CD14-positive monocyte (primary cell): Measurements from ENCODE around the gene EYA4. TPM values are rescaled to one million over a fixed set of nuclear protein-coding genes. Genes with fewer than 3 reads are reported as not detected.

Experiments used
- DNase-seq, 3 donors: peaks; one replicate each; pipeline ENCODE4 v3.0.0-alpha.2; 2011 to 2022
- H2AFZ ChIP-seq: 2 replicates; pipeline ENCODE4 v1.6.0; 2012; ENCODE audit warnings: mild to moderate bottlenecking, low read depth, low read length, inconsistent platforms; ENCODE audit not compliant: insufficient read depth, poor library complexity, severe bottlenecking
- H3K27ac ChIP-seq, 2 donors: 1 replicate in 1 of 2; 2 replicates in 1 of 2; pipeline ENCODE4 v1.5.1; 2012 to 2013; ENCODE audit warnings: low read length in 2 of 2, control low read depth in 1 of 2, inconsistent platforms in 1 of 2, low read depth in 1 of 2, mild to moderate bottlenecking in 1 of 2
- H3K27me3 ChIP-seq, 2 donors: one replicate each; pipeline versions ENCODE4 v1.6.0 to v1.6.1; 2011 to 2013; ENCODE audit warnings: low read length in 2 of 2; ENCODE audit not compliant: control insufficient read depth in 2 of 2, insufficient read depth in 2 of 2
- H3K36me3 ChIP-seq, 2 donors: replicated peaks in 1 of 2; 1 replicate in 1 of 2; 2 replicates in 1 of 2; pipeline versions ENCODE4 v1.5.1 to v1.6.1; 2012 to 2013; ENCODE audit warnings: low read length in 2 of 2, control low read depth in 1 of 2, inconsistent platforms in 1 of 2, mild to moderate bottlenecking in 1 of 2; ENCODE audit not compliant: insufficient read depth in 2 of 2, control insufficient read depth in 1 of 2
- H3K4me1 ChIP-seq, 2 donors: 1 replicate in 1 of 2; 2 replicates in 1 of 2; pipeline versions ENCODE4 v1.5.1 to v1.6.1; 2012 to 2013; ENCODE audit warnings: low read length in 2 of 2, control low read depth in 1 of 2, inconsistent platforms in 1 of 2, mild to moderate bottlenecking in 1 of 2, moderate library complexity in 1 of 2; ENCODE audit not compliant: insufficient read depth in 2 of 2, control insufficient read depth in 1 of 2
- H3K4me2 ChIP-seq: replicated peaks from 2 replicates; pipeline ENCODE3; 2012; ENCODE audit warnings: low read length, moderate library complexity, mild to moderate bottlenecking; ENCODE audit not compliant: poor library complexity, severe bottlenecking; ENCODE audit errors: extremely low read depth
- H3K4me3 ChIP-seq, 3 experiments: fragments of 200-600 bp in 1 of 3; sonication (generic) in 1 of 3; replicated peaks in 1 of 3; 1 replicate in 2 of 3; 2 replicates in 1 of 3; pipeline ENCODE4 v1.5.1; 2011 to 2013; ENCODE audit warnings: low read length in 3 of 3, mild to moderate bottlenecking in 3 of 3, control low read depth in 2 of 3, low read depth in 2 of 3, inconsistent platforms in 1 of 3, moderate library complexity in 1 of 3
- H3K79me2 ChIP-seq: 2 replicates; pipeline ENCODE4 v1.6.0; 2012; ENCODE audit warnings: mild to moderate bottlenecking, control low read depth, inconsistent platforms, low read length, moderate library complexity; ENCODE audit not compliant: insufficient read depth
- H3K9ac ChIP-seq: 2 replicates; pipeline ENCODE4 v1.6.0; 2017; ENCODE audit warnings: low read length, mild to moderate bottlenecking; ENCODE audit not compliant: insufficient read depth, poor library complexity, severe bottlenecking
- H3K9me3 ChIP-seq, 2 donors: replicated peaks in 1 of 2; 1 replicate in 1 of 2; 2 replicates in 1 of 2; pipeline versions ENCODE4 v1.5.1 to v1.6.1; 2012 to 2013; ENCODE audit warnings: low read length in 2 of 2, control low read depth in 1 of 2; ENCODE audit not compliant: control insufficient read depth in 1 of 2, insufficient read depth in 1 of 2
- H4K20me1 ChIP-seq: 2 replicates; pipeline ENCODE4 v1.6.0; 2012; ENCODE audit warnings: mild to moderate bottlenecking, low read length, control low read depth, moderate library complexity; ENCODE audit not compliant: insufficient read depth
- H3K27ac Mint-ChIP-seq, 7 donors: one replicate each; pipeline ENCODE4 v1.8.0; 2020; ENCODE audit warnings: mild to moderate bottlenecking in 7 of 7, mixed read lengths in 7 of 7, moderate library complexity in 6 of 7, inconsistent platforms in 2 of 7
- H3K27me3 Mint-ChIP-seq, 3 donors: one replicate each; pipeline ENCODE4 v1.8.0; 2021 to 2022; ENCODE audit warnings: low read depth in 3 of 3, mild to moderate bottlenecking in 3 of 3, mixed read lengths in 3 of 3, moderate library complexity in 3 of 3, inconsistent platforms in 1 of 3
- H3K36me3 Mint-ChIP-seq, 2 donors: one replicate each; pipeline ENCODE4 v1.8.0; 2020; ENCODE audit warnings: mixed read lengths in 2 of 2, inconsistent platforms in 1 of 2, mild to moderate bottlenecking in 1 of 2
- H3K4me1 Mint-ChIP-seq: one replicate; pipeline ENCODE4 v1.8.0; 2020; ENCODE audit warnings: mild to moderate bottlenecking, mixed read lengths
- H3K4me3 Mint-ChIP-seq, 2 donors: one replicate each; pipeline ENCODE4 v1.8.0; 2020; ENCODE audit warnings: mild to moderate bottlenecking in 2 of 2, mixed read lengths in 2 of 2, moderate library complexity in 1 of 2
- H3K9me3 Mint-ChIP-seq, 7 donors: one replicate each; pipeline ENCODE4 v1.8.0; 2020 to 2022; ENCODE audit warnings: mixed read lengths in 7 of 7, mild to moderate bottlenecking in 6 of 7, moderate library complexity in 6 of 7, inconsistent platforms in 2 of 7
- WGBS: methylation state at CpG from one replicate; pipeline ENCODE4 v1.1.5; 2013; ENCODE audit warnings: missing lambda C conversion rate; ENCODE audit not compliant: insufficient coverage; 5-methylcytosine and 5-hydroxymethylcytosine counted together
- intact Hi-C, 2 donors: fragments of 100-400 bp; cut with micrococcal nuclease; formaldehyde crosslinking; loops; one replicate each; pipeline versions ENCODE4 v1.15.0 to v1.15.1; 2023
- polyA plus RNA-seq, 3 donors: library from polyadenylated mRNA; depleted of rRNA in 1 of 3; unstranded in 2 of 3; stranded (reverse) in 1 of 3; fragments of 300-500 nt in 2 of 3; fragments of >200 nt in 1 of 3; fragmentation: Illumina TruSeq in 2 of 3; gene quantifications; 1 replicate in 2 of 3; 2 replicates in 1 of 3; pipeline ENCODE4 v1.2.3, GENCODE V29; 2012 to 2021
- TF ChIP-seq, protein P1 (sequence below): fragments of 200-600 bp; IDR thresholded peaks from one replicate; pipeline ENCODE4 v1.8.0; 2022; ENCODE audit warnings: antibody characterized with exemption, mild to moderate bottlenecking

Gene EYA4
- polyA plus RNA-seq, 3 donors = not detected

DNA sequence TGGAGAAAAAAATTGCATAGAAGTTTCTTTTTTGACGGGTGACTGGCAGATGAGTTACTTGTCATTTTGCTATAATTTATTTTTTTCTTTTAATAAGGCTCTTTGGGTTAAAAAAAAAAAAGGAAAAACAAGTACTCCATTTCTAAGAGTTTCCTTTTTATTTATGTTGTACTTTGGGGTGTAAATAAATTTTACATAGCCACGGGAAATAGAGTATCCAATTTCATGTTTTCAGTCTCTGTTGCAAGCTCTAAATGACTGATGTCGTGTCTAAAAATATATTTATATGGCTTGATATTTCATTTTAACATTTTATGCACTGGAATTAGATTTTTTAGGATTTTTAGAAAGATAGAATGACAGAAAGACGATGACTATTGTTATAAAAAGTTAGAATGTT lies 3.4 kb downstream of the EYA4 start:
- DNase-seq = no peak
- intact Hi-C loops = no loop called here
- H3K9me3 Mint-ChIP-seq = peaks cover 0 to 7% (median 7%) of the 10 kb centered on the region in 7 donors
- Histone ChIP-seq H2AFZ (no peak overlapping the region), H3K9me3 (peaks cover 0 to 15% of the 10 kb centered on the region in 2 donors), H3K9ac (no peak overlapping the region), H3K27ac (no peak overlapping the region), H3K79me2 (no peaks in the 10 kb centered on the region), H3K27me3 (peaks cover 40 to 62% of the 10 kb centered on the region in 2 donors), H3K4me3 (no peak overlapping the region), H4K20me1 (no peaks in the 10 kb centered on the region), H3K4me2 (no peak overlapping the region), H3K4me1 (no peaks in the 10 kb centered on the region), H3K36me3 (no peaks in the 10 kb centered on the region)
- H3K4me3 Mint-ChIP-seq = peak overlapping the region in 1 of 2 donors; percentile 11
- peaks cover 44 to 64% (median 48%) of the 10 kb centered on the region in 3 donors for H3K27me3 Mint-ChIP-seq
- H3K4me1 Mint-ChIP-seq = no peaks in the 10 kb centered on the region
- no peak overlapping the region for H3K27ac Mint-ChIP-seq
- WGBS = no CpG with 5 or more reads among the region's 4 CpGs
- TF ChIP-seq, protein P1, sequence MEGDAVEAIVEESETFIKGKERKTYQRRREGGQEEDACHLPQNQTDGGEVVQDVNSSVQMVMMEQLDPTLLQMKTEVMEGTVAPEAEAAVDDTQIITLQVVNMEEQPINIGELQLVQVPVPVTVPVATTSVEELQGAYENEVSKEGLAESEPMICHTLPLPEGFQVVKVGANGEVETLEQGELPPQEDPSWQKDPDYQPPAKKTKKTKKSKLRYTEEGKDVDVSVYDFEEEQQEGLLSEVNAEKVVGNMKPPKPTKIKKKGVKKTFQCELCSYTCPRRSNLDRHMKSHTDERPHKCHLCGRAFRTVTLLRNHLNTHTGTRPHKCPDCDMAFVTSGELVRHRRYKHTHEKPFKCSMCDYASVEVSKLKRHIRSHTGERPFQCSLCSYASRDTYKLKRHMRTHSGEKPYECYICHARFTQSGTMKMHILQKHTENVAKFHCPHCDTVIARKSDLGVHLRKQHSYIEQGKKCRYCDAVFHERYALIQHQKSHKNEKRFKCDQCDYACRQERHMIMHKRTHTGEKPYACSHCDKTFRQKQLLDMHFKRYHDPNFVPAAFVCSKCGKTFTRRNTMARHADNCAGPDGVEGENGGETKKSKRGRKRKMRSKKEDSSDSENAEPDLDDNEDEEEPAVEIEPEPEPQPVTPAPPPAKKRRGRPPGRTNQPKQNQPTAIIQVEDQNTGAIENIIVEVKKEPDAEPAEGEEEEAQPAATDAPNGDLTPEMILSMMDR = no peak
- H3K36me3 Mint-ChIP-seq = no peaks in the 10 kb centered on the region

DNA sequence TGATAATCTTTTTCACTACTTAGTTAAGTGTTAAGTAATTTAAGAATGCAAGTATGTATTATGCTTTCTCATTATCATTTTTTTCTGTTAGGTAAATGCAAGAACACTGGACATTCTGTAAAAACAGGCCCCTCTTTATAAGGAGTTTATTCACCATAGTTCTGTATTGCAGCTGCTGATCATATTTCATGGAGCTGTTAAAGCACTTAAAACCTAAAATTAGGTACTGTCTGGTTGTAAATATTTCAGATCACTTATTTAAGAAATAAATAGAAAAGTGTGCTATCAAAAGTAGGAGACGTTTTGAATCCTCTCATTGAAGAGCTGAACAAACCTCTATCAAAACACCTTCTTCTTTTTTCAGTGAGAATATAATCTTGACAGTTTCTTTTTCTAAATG lies 3.9 kb downstream of the EYA4 start:
- no peak overlapping the region for H3K4me2 ChIP-seq
- H3K36me3 Mint-ChIP-seq = no peaks in the 10 kb centered on the region
- H3K4me1 ChIP-seq = no peaks in the 10 kb centered on the region
- H3K79me2 ChIP-seq = no peaks in the 10 kb centered on the region
- H3K9ac ChIP-seq = no peak overlapping the region
- H3K4me3 ChIP-seq = no peak overlapping the region
- H3K4me3 Mint-ChIP-seq = no peak overlapping the region
- TF ChIP-seq, protein P1 = no peak
- no peak overlapping the region for H3K27ac ChIP-seq
- no peaks in the 10 kb centered on the region for H4K20me1 ChIP-seq
- no peaks in the 10 kb centered on the region for H3K36me3 ChIP-seq
- H3K27me3 Mint-ChIP-seq = peaks cover 39 to 59% (median 46%) of the 10 kb centered on the region in 3 donors
- no peaks in the 10 kb centered on the region for H3K4me1 Mint-ChIP-seq
- WGBS = no CpG with 5 or more reads among the region's 1 CpG
- H3K27ac Mint-ChIP-seq = no peak overlapping the region
- no peak overlapping the region for H2AFZ ChIP-seq
- peaks cover 0 to 15% of the 10 kb centered on the region in 2 donors for H3K9me3 ChIP-seq
- DNase-seq = no peak
- H3K27me3 ChIP-seq = peaks cover 39 to 58% of the 10 kb centered on the region in 2 donors
- intact Hi-C loops = no loop called here
- peaks cover 0 to 9% (median 7%) of the 10 kb centered on the region in 7 donors for H3K9me3 Mint-ChIP-seq
